ENCODE measurements around the gene POMT1.

GRCh38 chr9:131494296-131494870, 8.3 kb upstream of the POMT1 start:
- TF ChIP-seq CTCF (tag by site-specific recombination; IDR thresholded peaks at IDR 0.05), result no peak
- no peak for TF ChIP-seq ZNF292 (tag by site-specific recombination; IDR thresholded peaks at IDR 0.05; ENCODE audit: borderline replicate concordance, low read depth)
- TF ChIP-seq ELK4 (IDR thresholded peaks at IDR 0.05; ENCODE audit: borderline replicate concordance, low read depth, low read length), result no peak
- no peak for TF ChIP-seq ZNF549 (tag by site-specific recombination; IDR thresholded peaks at IDR 0.05)
